Endothelial cell of umbilical vein (primary cell): Measurements from ENCODE around the gene P3H1. TPM values are rescaled to one million over a fixed set of nuclear protein-coding genes. Genes with fewer than 3 reads are reported as not detected.

Experiments
- BruUV-seq: library from RNA; stranded (reverse); fragments of 400-500 nt; replicated peaks from 2 replicates; lab custom pipeline; 2021; lab: Mats Ljungman, UMichigan
- CTCF ChIA-PET: fragments of 300-600, 350-600 bp; sonication (Branson Sonifier 250); formaldehyde crosslinking; loops from one replicate; lab custom pipeline; 2021; ENCODE audit warnings: antibody characterized with exemption, inconsistent platforms; lab: Charles Lee
- POLR2A ChIA-PET: fragments of 300-600, 350-600 bp; sonication (Branson Sonifier 250); formaldehyde crosslinking; loops from one replicate; lab custom pipeline; 2021; ENCODE audit warnings: antibody characterized with exemption, inconsistent platforms; lab: Charles Lee
- DNase-seq: peaks from one replicate; pipeline ENCODE4 v3.0.0-alpha.2; 2011; ENCODE audit warnings: low read depth, low spot score
- FAIRE-seq: peaks from 2 replicates; lab custom pipeline; 2011; peaks lifted over from hg19 to GRCh38; lab: Jason Lieb, UNC
- H2AFZ ChIP-seq: 2 replicates; pipeline ENCODE4 v1.6.0; 2012; ENCODE audit warnings: low read depth, low read length, control low read depth, inconsistent platforms
- H3K27ac ChIP-seq: 2 replicates; pipeline ENCODE4 v1.5.1; 2011; ENCODE audit warnings: low read depth, mild to moderate bottlenecking, control low read depth, low read length, moderate library complexity; ENCODE audit not compliant: insufficient read depth
- H3K27me3 ChIP-seq, 2 experiments: 2 replicates each; pipeline versions ENCODE4 v1.6.0 to v1.6.1; 2011; ENCODE audit warnings: low read length in 2 of 2, mixed read lengths in 1 of 2; ENCODE audit not compliant: control insufficient read depth in 2 of 2, insufficient read depth in 2 of 2
- H3K36me3 ChIP-seq, 2 experiments: 2 replicates in 1 of 2; 3 replicates in 1 of 2; pipeline ENCODE4 v1.5.1; 2011; ENCODE audit warnings: low read length in 2 of 2, mild to moderate bottlenecking in 1 of 2, moderate library complexity in 1 of 2; ENCODE audit not compliant: control insufficient read depth in 2 of 2, insufficient read depth in 2 of 2; ENCODE audit errors: extremely low read depth in 1 of 2
- H3K4me1 ChIP-seq: 3 replicates; pipeline ENCODE4 v1.5.1; 2011; ENCODE audit warnings: mild to moderate bottlenecking, low read length; ENCODE audit not compliant: control insufficient read depth, insufficient read depth; ENCODE audit errors: extremely low read depth
- H3K4me2 ChIP-seq: 2 replicates; pipeline ENCODE4 v1.6.1; 2011; ENCODE audit warnings: low read length, control low read depth, mixed read lengths; ENCODE audit not compliant: insufficient read depth
- H3K4me3 ChIP-seq, 3 experiments: fragments of 200-600 bp in 1 of 3; sonication (generic), shearing (Covaris generic) in 1 of 3; replicated peaks in 1 of 3; 2 replicates each; pipeline ENCODE4 v1.5.1; 2011 to 2016; ENCODE audit warnings: control low read depth in 3 of 3, low read length in 3 of 3, mild to moderate bottlenecking in 2 of 3, inconsistent platforms in 1 of 3, low read depth in 1 of 3, moderate library complexity in 1 of 3; ENCODE audit not compliant: insufficient read depth in 1 of 3
- H3K79me2 ChIP-seq: 2 replicates; pipeline ENCODE4 v1.6.0; 2012; ENCODE audit warnings: low read length, inconsistent platforms; ENCODE audit not compliant: control insufficient read depth, insufficient read depth
- H3K9ac ChIP-seq: replicated peaks from 2 replicates; pipeline ENCODE3; 2011; ENCODE audit warnings: low read length, control low read depth; ENCODE audit not compliant: insufficient read depth; ENCODE audit errors: extremely low read depth
- H3K9me1 ChIP-seq: replicated peaks from 3 replicates; pipeline ENCODE4 v1.6.0; 2011; ENCODE audit warnings: mild to moderate bottlenecking, low read length; ENCODE audit not compliant: control insufficient read depth, insufficient read depth; ENCODE audit errors: extremely low read depth
- H3K9me3 ChIP-seq: replicated peaks from 2 replicates; pipeline ENCODE4 v1.5.1; 2012; ENCODE audit warnings: low read length, inconsistent platforms; ENCODE audit not compliant: control insufficient read depth, insufficient read depth
- H4K20me1 ChIP-seq: replicated peaks from 2 replicates; pipeline ENCODE3; 2011; ENCODE audit warnings: mild to moderate bottlenecking, low read length; ENCODE audit not compliant: control insufficient read depth, insufficient read depth; ENCODE audit errors: extremely low read depth
- EZH2 ChIP-seq: IDR thresholded peaks from 2 replicates; pipeline ENCODE4 v1.6.1; 2012; ENCODE audit warnings: borderline replicate concordance, low read depth, mild to moderate bottlenecking, moderate library complexity, low read length, inconsistent platforms; ENCODE audit not compliant: severe bottlenecking
- FOS ChIP-seq: IDR thresholded peaks from 2 replicates; pipeline ENCODE4 v1.6.1; 2011; ENCODE audit warnings: mild to moderate bottlenecking, low read length, moderate library complexity, borderline replicate concordance; ENCODE audit not compliant: insufficient read depth
- GATA2 ChIP-seq: IDR thresholded peaks from 2 replicates; pipeline ENCODE4 v1.7.0; 2011; ENCODE audit warnings: low read depth, mild to moderate bottlenecking, moderate library complexity, mixed read lengths, low read length; ENCODE audit not compliant: insufficient read length, insufficient read depth
- JUN ChIP-seq: IDR thresholded peaks from 2 replicates; pipeline ENCODE4 v1.6.1; 2011; ENCODE audit warnings: borderline replicate concordance, low read depth; ENCODE audit not compliant: insufficient read length, insufficient read depth
- MAX ChIP-seq: IDR thresholded peaks from 2 replicates; pipeline ENCODE4 v1.6.1; 2011; ENCODE audit not compliant: insufficient read depth, insufficient read length
- MYC ChIP-seq: IDR thresholded peaks from one replicate; pipeline ENCODE4 v1.6.1; 2011; ENCODE audit warnings: mild to moderate bottlenecking, low read depth, low read length
- POLR2A ChIP-seq: IDR thresholded peaks from 2 replicates; pipeline ENCODE4 v1.6.1; 2012; ENCODE audit warnings: low read depth, mild to moderate bottlenecking, control low read depth, low read length
- POLR2AphosphoS5 ChIP-seq: IDR thresholded peaks from 2 replicates; pipeline ENCODE4 v1.6.1; 2012; ENCODE audit warnings: low read depth, mild to moderate bottlenecking, control low read depth, low read length, moderate library complexity; ENCODE audit not compliant: insufficient read depth
- dilution Hi-C: fragments of 300-500 bp; cut with MboI; formaldehyde crosslinking; loops from one replicate; pipeline ENCODE4 v1.15.0; 2019; ENCODE audit warnings: low sequenced_read_pairs; ENCODE audit not compliant: extremely low pct_ligation_motif_present
- intact Hi-C: fragments of 100-400 bp; cut with micrococcal nuclease; formaldehyde crosslinking; loops from one replicate; pipeline ENCODE4 v1.10.0; 2022
- polyA plus RNA-seq, 4 experiments: library from polyadenylated mRNA; depleted of rRNA in 3 of 4; stranded (reverse) in 3 of 4; unstranded in 1 of 4; fragments of >200 nt; gene quantifications; 2 replicates each; pipeline versions ENCODE4 v1.2.1 to v1.2.3, GENCODE V29; 2011 to 2012; ENCODE audit warnings: missing spikeins in 1 of 4
- total RNA-seq: library from RNA; stranded (reverse); gene quantifications from 2 replicates; pipeline ENCODE4 v1.2.3, GENCODE V29; 2021
- TF ChIP-seq, protein P1 (sequence below), 2 donors: IDR thresholded peaks; 1 replicate in 1 of 2; 2 replicates in 1 of 2; pipeline ENCODE4 v1.5.1; 2011; ENCODE audit warnings: low read length in 2 of 2, mild to moderate bottlenecking in 2 of 2, moderate library complexity in 2 of 2, control low read depth in 1 of 2, inconsistent platforms in 1 of 2, low read depth in 1 of 2; ENCODE audit not compliant: insufficient read depth in 1 of 2; ENCODE audit errors: extremely low read depth in 1 of 2

Gene P3H1
- total and polyA plus RNA-seq, 2 donors (not counting 3 experiments of a cell fraction or from before 2014, with no cell fraction given): 136 to 194 TPM

- dilution Hi-C loops: no loop called here
- POLR2A ChIA-PET: no interaction called here
Measured at GRCh38 chr1:42757892-42758275, 8.9 kb downstream of the P3H1 start.

More at GRCh38 chr1:42757892-42758275, 8.9 kb downstream of the P3H1 start:
- no peak overlapping the region for H3K27ac ChIP-seq
- H3K79me2 ChIP-seq: peaks cover 7% of the 10 kb centered on the region
- H3K9me3 ChIP-seq: no peaks in the 10 kb centered on the region
- no peaks in the 10 kb centered on the region for H3K4me1 ChIP-seq
- DNase-seq (no peak), FAIRE-seq (no peak)
- peaks cover 18 to 55% of the 10 kb centered on the region in 2 experiments for H3K36me3 ChIP-seq
- BruUV-seq: no TSS peak
- H3K9ac ChIP-seq: no peak overlapping the region
- CTCF ChIA-PET: interaction anchor here (1.2 to 4.4 kb wide), 6 partner anchors 9 to 610 kb away, joined by 3 to 43 read pairs (median 6); partner anchors contain the start of genes C1orf50 and P3H1
- H3K4me2 ChIP-seq: no peak overlapping the region
- H4K20me1 ChIP-seq: no peaks in the 10 kb centered on the region
- H3K9me1 ChIP-seq: no peaks in the 10 kb centered on the region
- no peaks in the 10 kb centered on the region for H3K27me3 ChIP-seq
- intact Hi-C loops: loop anchor here (1.0 kb wide), 1 partner anchor 180 kb away; no protein-coding TSS in a partner anchor
- H2AFZ ChIP-seq: no peak overlapping the region
- no peak overlapping the region for H3K4me3 ChIP-seq
- TF ChIP-seq POLR2A (no peak), FOS (no peak), POLR2AphosphoS5 (no peak), MYC (no peak), MAX (no peak), GATA2 (no peak), JUN (no peak), EZH2 (no peak)
- TF ChIP-seq, protein P1, sequence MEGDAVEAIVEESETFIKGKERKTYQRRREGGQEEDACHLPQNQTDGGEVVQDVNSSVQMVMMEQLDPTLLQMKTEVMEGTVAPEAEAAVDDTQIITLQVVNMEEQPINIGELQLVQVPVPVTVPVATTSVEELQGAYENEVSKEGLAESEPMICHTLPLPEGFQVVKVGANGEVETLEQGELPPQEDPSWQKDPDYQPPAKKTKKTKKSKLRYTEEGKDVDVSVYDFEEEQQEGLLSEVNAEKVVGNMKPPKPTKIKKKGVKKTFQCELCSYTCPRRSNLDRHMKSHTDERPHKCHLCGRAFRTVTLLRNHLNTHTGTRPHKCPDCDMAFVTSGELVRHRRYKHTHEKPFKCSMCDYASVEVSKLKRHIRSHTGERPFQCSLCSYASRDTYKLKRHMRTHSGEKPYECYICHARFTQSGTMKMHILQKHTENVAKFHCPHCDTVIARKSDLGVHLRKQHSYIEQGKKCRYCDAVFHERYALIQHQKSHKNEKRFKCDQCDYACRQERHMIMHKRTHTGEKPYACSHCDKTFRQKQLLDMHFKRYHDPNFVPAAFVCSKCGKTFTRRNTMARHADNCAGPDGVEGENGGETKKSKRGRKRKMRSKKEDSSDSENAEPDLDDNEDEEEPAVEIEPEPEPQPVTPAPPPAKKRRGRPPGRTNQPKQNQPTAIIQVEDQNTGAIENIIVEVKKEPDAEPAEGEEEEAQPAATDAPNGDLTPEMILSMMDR (IDR thresholded peaks at IDR 0.05; ENCODE audit: extremely low read depth in 1 of 2, insufficient read depth in 1 of 2, low read depth in 1 of 2, low read length in 2 of 2): no peak
